Progenitor cell of endocrine pancreas (in vitro differentiated cells): ENCODE results near the gene FAXC. TPM values are rescaled to one million over a fixed set of nuclear protein-coding genes. Genes with fewer than 3 reads are reported as not detected.

Experiments used
- DNase-seq: peaks from one replicate; pipeline ENCODE4 v3.0.0; 2021; ENCODE audit warnings: low spot score; ENCODE audit not compliant: unreplicated experiment
- H3K27ac Mint-ChIP-seq: 2 replicates; pipeline ENCODE4 v1.8.0; 2021; ENCODE audit warnings: mild to moderate bottlenecking, moderate library complexity, mixed read lengths
- H3K27me3 Mint-ChIP-seq: 2 replicates; pipeline ENCODE4 v1.8.0; 2021; ENCODE audit warnings: mixed read lengths
- H3K36me3 Mint-ChIP-seq: 2 replicates; pipeline ENCODE4 v1.8.0; 2022; ENCODE audit warnings: mixed read lengths; ENCODE audit not compliant: insufficient read depth
- H3K4me1 Mint-ChIP-seq: 2 replicates; pipeline ENCODE4 v1.8.0; 2021; ENCODE audit warnings: low read depth, mixed read lengths
- H3K4me3 Mint-ChIP-seq: 2 replicates; pipeline ENCODE4 v1.8.0; 2021; ENCODE audit warnings: low read depth, mild to moderate bottlenecking, moderate library complexity, mixed read lengths
- H3K9me3 Mint-ChIP-seq: 2 replicates; pipeline ENCODE4 v1.8.0; 2021; ENCODE audit warnings: low read depth, mixed read lengths
- CTCF ChIP-seq: fragments of 200-600 bp; sonication (generic); IDR thresholded peaks from one replicate; pipeline ENCODE4 v1.5.0; 2021; ENCODE audit warnings: antibody characterized with exemption, mild to moderate bottlenecking; ENCODE audit not compliant: unreplicated experiment
- total RNA-seq: library from RNA; stranded (reverse); gene quantifications from 2 replicates; pipeline ENCODE4 v1.2.1, GENCODE V29; 2021

FAXC gene
- total RNA-seq, 1 donor from 2014 or later = 20.7 TPM

- Mint-ChIP-seq H3K9me3 (no peaks in the 10 kb centered on the region), H3K27ac (peak overlapping the region; percentile 35), H3K4me1 (no peaks in the 10 kb centered on the region), H3K4me3 (no peak overlapping the region), H3K36me3 (peaks cover 8% of the 10 kb centered on the region), H3K27me3 (no peaks in the 10 kb centered on the region)
- no peak for DNase-seq
- TF ChIP-seq CTCF = no peak
Measured at GRCh38 chr6:99306341-99306740, 43.1 kb downstream of the FAXC start.

GRCh38 chr6:99305021-99305554 lies 44.4 kb downstream of the FAXC start:
- Mint-ChIP-seq H3K4me3 (no peak overlapping the region), H3K9me3 (no peaks in the 10 kb centered on the region), H3K4me1 (no peaks in the 10 kb centered on the region), H3K27ac (no peak overlapping the region), H3K27me3 (no peaks in the 10 kb centered on the region), H3K36me3 (peaks cover 5% of the 10 kb centered on the region)
- TF ChIP-seq CTCF = no peak
- no peak for DNase-seq

- TF ChIP-seq CTCF = no peak
- H3K9me3 Mint-ChIP-seq = no peaks in the 10 kb centered on the region
- H3K4me1 Mint-ChIP-seq = no peaks in the 10 kb centered on the region
- H3K36me3 Mint-ChIP-seq = peaks cover 6% of the 10 kb centered on the region
- no peak overlapping the region for H3K27ac Mint-ChIP-seq
- no peak for DNase-seq
- H3K4me3 Mint-ChIP-seq = no peak overlapping the region
- no peaks in the 10 kb centered on the region for H3K27me3 Mint-ChIP-seq
Measured at GRCh38 chr6:99297415-99297814, 52.1 kb downstream of the FAXC start.

GRCh38 chr6:99297006-99297405 lies 52.5 kb downstream of the FAXC start:
- Mint-ChIP-seq H3K27me3 (no peaks in the 10 kb centered on the region), H3K4me3 (no peak overlapping the region), H3K9me3 (no peaks in the 10 kb centered on the region), H3K27ac (no peak overlapping the region), H3K4me1 (no peaks in the 10 kb centered on the region), H3K36me3 (peaks cover 6% of the 10 kb centered on the region)
- TF ChIP-seq CTCF = no peak
- DNase-seq = no peak

- H3K27ac Mint-ChIP-seq = no peak overlapping the region
Measured at GRCh38 chr6:99296261-99296660, 53.2 kb downstream of the FAXC start.

More at GRCh38 chr6:99296261-99296660, 53.2 kb downstream of the FAXC start:
- no peaks in the 10 kb centered on the region for H3K27me3 Mint-ChIP-seq
- TF ChIP-seq CTCF = no peak
- peaks cover 4% of the 10 kb centered on the region for H3K36me3 Mint-ChIP-seq
- no peaks in the 10 kb centered on the region for H3K4me1 Mint-ChIP-seq
- DNase-seq = no peak
- no peaks in the 10 kb centered on the region for H3K9me3 Mint-ChIP-seq
- H3K4me3 Mint-ChIP-seq = no peak overlapping the region
